ENCODE measurements around the gene CLECL1. TPM values are rescaled to one million over a fixed set of nuclear protein-coding genes. Genes with fewer than 3 reads are reported as not detected.
"Not testable (repeated sequence)": the region's sequence is repeated elsewhere in the genome, so short reads cannot be mapped to it uniquely, and the experiment has no call there.

Gene CLECL1
- total RNA-seq, 6 experiments from 2014 or later: not detected

- Mint-ChIP-seq H3K9me3 (no peaks in the 10 kb centered on the region), H3K4me3 (no peak overlapping the region), H3K4me1 (ENCODE audit: low read depth) (peaks cover 15% of the 10 kb centered on the region), H3K27me3 (ENCODE audit: insufficient read depth) (no peaks in the 10 kb centered on the region; the same call in 1 of the 2 replicates), H3K36me3 (ENCODE audit: low read depth) (peaks cover 17% of the 10 kb centered on the region), H3K27ac (no peak overlapping the region)
- no peak for DNase-seq
- TF ChIP-seq CTCF (IDR thresholded peaks at IDR 0.05): no peak
Measured at GRCh38 chr12:9697619-9698018, 35.3 kb downstream of the CLECL1 start.

DNA sequence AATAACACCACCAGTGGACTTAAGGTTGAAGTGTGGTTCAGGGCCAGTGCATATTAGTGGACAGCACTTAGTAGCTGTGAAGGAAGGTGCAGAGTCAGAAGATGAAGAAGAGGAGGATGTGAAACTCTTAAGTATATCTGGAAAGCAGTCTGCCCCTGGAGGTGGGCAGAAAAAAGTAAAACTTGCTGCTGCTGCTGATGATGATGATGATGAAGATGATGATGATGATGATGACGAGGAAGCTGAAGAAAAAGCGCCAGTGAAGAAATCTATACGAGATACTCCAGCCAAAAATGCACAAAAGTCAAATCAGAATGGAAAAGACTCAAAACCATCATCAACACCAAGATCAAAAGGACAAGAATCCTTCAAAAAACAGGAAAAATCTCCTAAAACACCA, 37.2 kb downstream of the CLECL1 start:
- H3K4me1 Mint-ChIP-seq (ENCODE audit: low read depth): peaks cover 15% of the 10 kb centered on the region
- not testable (repeated sequence) for DNase-seq; H3K27me3 Mint-ChIP-seq (ENCODE audit: insufficient read depth); H3K27ac Mint-ChIP-seq; H3K4me3 Mint-ChIP-seq; H3K9me3 Mint-ChIP-seq
- H3K36me3 Mint-ChIP-seq (ENCODE audit: low read depth): peaks cover 17% of the 10 kb centered on the region

- peaks cover 14% of the 10 kb centered on the region for H3K4me1 Mint-ChIP-seq (ENCODE audit: low read depth)
- H3K4me3 Mint-ChIP-seq; DNase-seq; H3K27ac Mint-ChIP-seq; H3K9me3 Mint-ChIP-seq; H3K27me3 Mint-ChIP-seq (ENCODE audit: insufficient read depth): not testable (repeated sequence)
- H3K36me3 Mint-ChIP-seq (ENCODE audit: low read depth): peaks cover 17% of the 10 kb centered on the region
Measured at GRCh38 chr12:9695150-9695549, 37.7 kb downstream of the CLECL1 start.

- Mint-ChIP-seq H3K4me3 (no peak overlapping the region), H3K36me3 (ENCODE audit: low read depth) (peaks cover 25% of the 10 kb centered on the region), H3K27ac (no peak overlapping the region), H3K27me3 (ENCODE audit: insufficient read depth) (no peaks in the 10 kb centered on the region), H3K4me1 (ENCODE audit: low read depth) (peaks cover 5% of the 10 kb centered on the region), H3K9me3 (no peaks in the 10 kb centered on the region)
- no peak for DNase-seq
- TF ChIP-seq CTCF (IDR thresholded peaks at IDR 0.05): no peak
Measured at GRCh38 chr12:9694241-9694640, 38.7 kb downstream of the CLECL1 start.

DNA sequence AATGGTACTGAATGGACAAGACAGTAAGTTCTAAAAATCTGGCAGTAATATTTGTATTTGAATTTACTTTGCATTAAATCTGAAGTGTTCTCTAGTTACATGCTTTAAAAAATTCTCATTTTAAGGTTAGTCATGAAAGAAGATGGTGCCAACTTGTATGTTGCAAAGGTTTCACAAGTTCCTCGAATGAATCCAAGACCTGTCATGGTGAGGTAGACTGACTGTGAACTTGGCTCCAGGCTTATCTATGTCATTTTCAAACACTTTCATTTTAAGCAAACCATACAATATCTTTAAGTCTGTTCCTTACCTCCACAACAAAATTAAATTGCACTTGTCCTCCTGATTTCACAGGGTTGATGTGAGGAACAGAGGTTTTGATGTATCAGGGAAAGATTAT, 40.0 kb downstream of the CLECL1 start:
- TF ChIP-seq CTCF (IDR thresholded peaks at IDR 0.05): no peak
- no peak for DNase-seq
- no peak overlapping the region for H3K4me3 Mint-ChIP-seq
- H3K27me3 Mint-ChIP-seq (ENCODE audit: insufficient read depth): no peaks in the 10 kb centered on the region
- no peak overlapping the region for H3K27ac Mint-ChIP-seq
- H3K36me3 Mint-ChIP-seq (ENCODE audit: low read depth): peaks cover 30% of the 10 kb centered on the region
- H3K9me3 Mint-ChIP-seq: no peaks in the 10 kb centered on the region
- H3K4me1 Mint-ChIP-seq (ENCODE audit: low read depth): no peaks in the 10 kb centered on the region

DNA sequence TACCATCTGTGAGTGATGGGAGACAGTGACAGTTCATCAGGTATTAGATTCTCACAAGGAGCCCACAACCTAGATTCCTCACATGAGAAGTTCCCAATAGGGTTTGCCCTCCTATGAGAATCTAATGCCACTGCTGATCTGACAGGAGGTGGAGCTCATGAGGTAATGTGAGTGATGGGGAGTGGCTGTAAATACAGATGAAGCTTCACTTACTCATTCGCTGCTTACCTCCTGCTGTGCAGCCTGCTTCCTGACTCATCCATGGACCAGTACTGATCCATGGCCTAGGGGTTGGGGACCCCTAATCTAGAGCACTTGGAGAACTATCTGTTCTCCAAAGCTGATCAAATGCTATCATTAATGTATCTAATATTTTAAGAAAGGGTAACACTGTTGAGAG, 45.7 kb downstream of the CLECL1 start:
- 0 out of 2 replicates have a peak, but pooled peaks have one; percentile 13 for TF ChIP-seq CTCF (IDR thresholded peaks at IDR 0.05)
- no peak overlapping the region for H3K4me3 Mint-ChIP-seq
- DNase-seq: peak; percentile 48
- H3K27me3 Mint-ChIP-seq (ENCODE audit: insufficient read depth): no peaks in the 10 kb centered on the region
- H3K9me3 Mint-ChIP-seq: no peaks in the 10 kb centered on the region; the same call in 1 of the 2 replicates
- peaks cover 31% of the 10 kb centered on the region for H3K36me3 Mint-ChIP-seq (ENCODE audit: low read depth)
- no peak overlapping the region for H3K27ac Mint-ChIP-seq
- H3K4me1 Mint-ChIP-seq (ENCODE audit: low read depth): peaks cover 8% of the 10 kb centered on the region; the same call in 1 of the 2 replicates

- H3K4me1 Mint-ChIP-seq (ENCODE audit: low read depth): peaks cover 8% of the 10 kb centered on the region; the same call in 1 of the 2 replicates
- no peak for TF ChIP-seq CTCF (IDR thresholded peaks at IDR 0.05)
- H3K9me3 Mint-ChIP-seq: no peaks in the 10 kb centered on the region; the same call in 1 of the 2 replicates
- peaks cover 31% of the 10 kb centered on the region for H3K36me3 Mint-ChIP-seq (ENCODE audit: low read depth)
- no peak overlapping the region for H3K4me3 Mint-ChIP-seq
- no peaks in the 10 kb centered on the region for H3K27me3 Mint-ChIP-seq (ENCODE audit: insufficient read depth)
- DNase-seq: no peak
- H3K27ac Mint-ChIP-seq: no peak overlapping the region
Measured at GRCh38 chr12:9685915-9686314, 47.0 kb downstream of the CLECL1 start.

- H3K36me3 Mint-ChIP-seq (ENCODE audit: low read depth): peaks cover 36% of the 10 kb centered on the region
- H3K27ac Mint-ChIP-seq; DNase-seq; H3K27me3 Mint-ChIP-seq (ENCODE audit: insufficient read depth); H3K4me3 Mint-ChIP-seq; H3K9me3 Mint-ChIP-seq; H3K4me1 Mint-ChIP-seq (ENCODE audit: low read depth): not testable (repeated sequence)
Measured at GRCh38 chr12:9685366-9685765, 47.5 kb downstream of the CLECL1 start.

DNA sequence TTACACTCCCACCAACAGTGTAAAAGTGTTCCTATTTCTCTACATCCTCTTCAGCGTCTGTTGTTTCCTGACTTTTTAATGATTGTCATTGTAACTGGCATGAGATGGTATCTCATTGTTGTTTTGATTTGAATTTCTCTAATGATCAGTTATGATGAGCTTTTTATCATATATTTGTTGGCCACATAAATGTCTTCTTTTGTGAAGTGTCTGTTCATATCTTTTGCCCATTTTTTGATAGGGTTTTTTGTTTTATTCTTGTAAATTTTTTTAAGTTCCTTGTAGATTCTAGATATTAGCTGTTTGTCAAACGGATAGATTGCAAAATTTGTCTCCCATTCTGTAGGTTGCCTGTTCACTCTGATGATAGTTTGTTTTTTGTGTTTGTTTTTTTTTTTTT, 49.9 kb downstream of the CLECL1 start:
- not testable (repeated sequence) for H3K4me1 Mint-ChIP-seq (ENCODE audit: low read depth); H3K27me3 Mint-ChIP-seq (ENCODE audit: insufficient read depth); H3K9me3 Mint-ChIP-seq; H3K4me3 Mint-ChIP-seq; DNase-seq; H3K27ac Mint-ChIP-seq
- peaks cover 34% of the 10 kb centered on the region for H3K36me3 Mint-ChIP-seq (ENCODE audit: low read depth)

Data from HFFc6 (cell line).